Astrocyte of the spinal cord (primary cell): Measurements from ENCODE around the gene PXN.
A peak's percentile ranks its signal among the peaks of the same experiment; 100 is the strongest.

ENCODE experiments used
- DNase-seq: peaks from one replicate; pipeline ENCODE4 v3.0.0; 2011; ENCODE audit warnings: low read depth, low spot score
- H3K4me3 ChIP-seq: 2 replicates; pipeline ENCODE4 v1.5.1; 2011; ENCODE audit warnings: low read depth, mild to moderate bottlenecking, low read length, moderate library complexity
- CTCF ChIP-seq: IDR thresholded peaks from 2 replicates; pipeline ENCODE4 v1.5.1; 2012; ENCODE audit warnings: low read depth, mild to moderate bottlenecking, low read length, inconsistent platforms
- in situ Hi-C: cut with HindIII; loops from 2 replicates; pipeline ENCODE4 v1.10.0; 2017; ENCODE audit warnings: low sequenced_read_pairs

PXN gene

GRCh38 chr12:120235369-120236323, 29.9 kb downstream of the PXN start:
- in situ Hi-C loops = no loop called here
- H3K4me3 ChIP-seq = no peak overlapping the region
- no peak for DNase-seq
- TF ChIP-seq CTCF = peak; percentile 54

GRCh38 chr12:120234643-120235368, 30.7 kb downstream of the PXN start:
- peak; percentile 61 for TF ChIP-seq CTCF
- in situ Hi-C loops = no loop called here
- DNase-seq = peak; percentile 96
- no peak overlapping the region for H3K4me3 ChIP-seq

- no peak overlapping the region for H3K4me3 ChIP-seq
- in situ Hi-C loops = no loop called here
- peak; percentile 24 for TF ChIP-seq CTCF
- peak; percentile 94 for DNase-seq
Observed at GRCh38 chr12:120231316-120232011, 34.1 kb downstream of the PXN start.

- in situ Hi-C loops = no loop called here
- no peak for DNase-seq
- no peak for TF ChIP-seq CTCF
- no peak overlapping the region for H3K4me3 ChIP-seq
Observed at GRCh38 chr12:120230974-120231315, 34.6 kb downstream of the PXN start.

- TF ChIP-seq CTCF = no peak
- in situ Hi-C loops = no loop called here
- H3K4me3 ChIP-seq = no peak overlapping the region
- peak; percentile 94 for DNase-seq
Observed at GRCh38 chr12:120230326-120230973, 35.1 kb downstream of the PXN start.
